Stimulated activated CD8-positive, alpha-beta memory T cell treated with anti-CD3 and anti-CD28 coated beads, Interleukin-4, amount 100 ng/mL, for 48 hours (primary cell): Measurements from ENCODE around the gene IL23A.
"Not testable (repeated sequence)": the region's sequence is repeated elsewhere in the genome, so short reads cannot be mapped to it uniquely, and the experiment has no call there.

Experiments used
- DNase-seq: peaks from one replicate; pipeline ENCODE4 v3.0.0-alpha.2; 2020

Gene IL23A

DNA sequence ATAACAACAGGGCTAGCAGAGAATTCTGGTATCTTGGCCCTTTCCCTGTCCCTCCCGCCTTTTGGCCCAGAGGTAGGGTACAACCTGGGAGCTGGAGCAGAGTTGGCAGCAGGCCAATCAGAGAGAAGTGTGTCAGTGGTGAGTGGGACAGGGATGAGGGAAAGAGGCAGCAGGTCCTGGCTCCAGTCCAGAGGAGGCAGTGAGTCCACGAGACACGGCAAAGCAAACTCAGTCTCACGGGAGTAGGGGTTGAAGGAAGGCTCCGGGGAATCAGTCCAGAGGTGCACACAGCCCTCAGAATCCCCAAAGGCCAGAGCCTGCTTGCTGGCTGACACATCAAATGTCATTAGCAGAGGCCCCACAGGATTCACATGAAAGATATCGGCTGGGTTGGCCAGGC lies 12.2 kb upstream of the IL23A start:
- DNase-seq, result no peak

DNA sequence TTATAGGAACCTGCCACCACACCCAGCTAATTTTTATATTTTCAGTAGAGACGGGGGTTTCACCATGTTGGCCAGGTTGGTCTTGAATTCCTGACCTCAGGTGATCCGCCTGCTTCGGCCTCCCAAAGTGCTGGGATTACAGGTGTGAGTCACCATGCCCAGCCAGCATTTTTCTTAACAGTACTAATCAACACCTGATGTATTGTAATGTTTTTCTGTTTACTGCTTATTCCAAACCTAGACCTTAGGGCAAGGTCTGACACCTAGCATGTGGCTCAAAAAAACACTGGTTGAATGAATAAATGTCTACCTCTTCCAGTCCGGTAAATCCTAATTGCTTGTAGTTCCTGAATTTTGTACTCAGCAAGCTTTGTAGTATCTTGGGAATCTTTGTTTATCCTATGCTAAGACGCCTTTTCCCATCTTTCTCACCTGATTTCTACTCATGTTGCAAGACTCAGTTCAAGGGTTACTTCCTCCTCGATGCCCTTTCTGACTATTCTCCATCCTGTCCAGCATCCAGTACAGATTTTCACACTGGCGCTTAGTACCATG lies 7.7 kb upstream of the IL23A start:
- DNase-seq, result no peak

DNA sequence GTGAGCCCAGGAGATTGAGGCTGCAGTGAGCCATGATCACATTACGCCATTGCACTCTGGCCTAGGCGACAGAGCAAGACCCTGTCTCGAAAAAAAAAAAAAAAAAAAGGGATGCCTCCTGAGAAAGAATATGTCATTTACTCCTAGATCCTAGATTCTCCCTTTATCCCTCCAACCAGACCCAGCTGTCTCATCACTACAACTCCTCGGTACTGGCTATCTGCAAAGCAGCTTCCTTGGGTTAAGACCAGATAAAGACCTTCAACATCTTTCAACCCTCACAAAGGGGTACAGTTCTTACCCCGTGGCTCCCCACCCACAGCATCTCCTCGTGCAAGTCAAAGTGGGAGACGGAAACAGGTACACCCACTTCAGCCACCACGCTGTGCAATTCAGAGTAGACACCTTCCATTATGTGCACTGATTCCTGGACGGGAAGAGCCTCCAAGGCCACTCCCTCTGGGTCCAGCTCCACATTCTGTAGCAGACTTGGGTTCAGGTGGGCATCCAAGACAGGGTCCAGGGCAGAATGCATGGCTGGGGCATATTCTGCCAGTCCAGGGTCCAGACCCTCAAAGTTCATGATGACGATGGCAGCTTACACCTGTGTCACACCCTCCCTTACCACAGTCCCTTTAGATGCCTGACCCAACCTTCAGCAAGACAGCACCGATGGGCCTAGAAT lies 6.0 kb upstream of the IL23A start:
- no peak for DNase-seq

DNA sequence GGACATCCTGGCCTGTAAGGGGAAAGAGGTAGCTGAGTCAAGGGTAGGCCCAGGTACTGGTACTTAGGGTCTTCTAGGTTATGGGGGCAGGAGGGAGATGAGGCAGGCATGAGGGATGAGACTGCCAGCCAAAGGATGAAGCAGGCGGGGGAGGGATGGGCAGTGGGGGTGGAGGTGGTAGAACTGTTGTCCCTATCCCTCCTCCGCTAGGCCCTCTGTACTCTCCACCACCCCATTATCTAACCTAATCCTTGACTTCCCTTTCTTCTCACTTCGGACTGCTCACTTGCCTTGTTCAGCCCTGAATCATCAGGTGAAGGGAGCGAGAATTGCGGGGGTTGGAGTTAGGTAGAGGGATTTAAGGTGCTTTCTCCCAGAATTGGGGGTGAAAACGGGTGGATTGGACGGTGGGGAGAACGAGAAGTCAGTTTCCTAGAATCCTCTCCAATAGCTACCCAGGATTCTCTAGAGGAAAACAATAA lies 5.4 kb upstream of the IL23A start:
- DNase-seq, result no peak

DNA sequence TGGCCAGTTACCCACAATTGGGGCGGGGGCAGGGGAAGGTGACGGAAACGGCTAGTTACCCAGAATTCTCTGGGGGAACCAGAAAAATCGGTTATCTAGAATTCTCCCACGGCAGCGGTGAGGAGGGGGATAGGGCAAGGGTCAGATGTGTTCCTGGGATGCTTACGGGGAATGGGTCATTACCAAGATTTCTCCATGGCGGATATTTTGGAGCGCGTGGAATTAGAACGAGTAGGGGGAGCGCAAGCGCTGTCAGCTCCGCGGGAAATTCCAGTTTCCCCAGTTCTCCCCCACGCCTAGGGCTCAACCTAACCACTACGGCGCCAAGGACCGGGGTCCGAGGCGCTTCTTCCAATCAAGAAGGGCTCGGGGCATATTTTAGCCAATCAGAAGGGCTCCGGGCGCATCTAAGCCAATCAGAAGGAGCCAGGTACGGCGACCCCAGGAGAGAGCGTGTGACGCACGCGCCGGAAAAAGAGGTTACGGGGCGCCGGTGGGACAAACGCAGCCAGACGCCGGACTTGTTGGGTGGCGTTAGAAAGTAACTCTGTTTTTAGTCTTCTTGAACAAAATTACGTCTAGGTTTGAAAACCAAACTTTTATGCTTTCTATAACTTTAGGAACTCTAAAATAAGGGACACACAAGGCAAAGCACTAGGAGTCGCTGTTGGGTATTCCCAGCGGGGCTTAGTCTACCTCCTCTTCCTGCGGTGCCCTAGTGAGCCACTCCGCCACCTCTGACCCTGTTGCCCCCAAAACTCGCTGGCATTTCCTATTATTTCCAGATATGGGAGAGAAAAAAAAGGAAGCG lies 4.8 kb upstream of the IL23A start, which contains the start of gene PAN2:
TSS of gene PAN2 (minus strand) at position 322 of the 811 bp plus-strand sequence. CDS start 906 bp downstream, outside the sequence.
- DNase-seq, result peak; percentile 93

DNA sequence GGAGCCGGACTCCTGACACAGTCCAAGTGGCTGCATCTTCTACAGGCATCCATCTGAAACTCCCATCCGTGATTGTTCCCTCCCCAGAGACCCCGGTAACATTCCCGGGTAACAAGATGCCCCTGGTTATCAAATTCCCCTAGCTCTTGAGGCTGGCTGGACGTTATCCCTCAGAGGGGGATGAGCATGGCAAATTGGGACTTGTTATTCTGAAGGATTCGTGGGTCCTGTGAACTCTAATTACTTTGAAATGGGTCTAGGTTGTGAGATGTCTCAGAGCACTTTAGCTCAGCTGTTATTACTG lies 4.2 kb upstream of the IL23A start:
- no peak for DNase-seq

DNA sequence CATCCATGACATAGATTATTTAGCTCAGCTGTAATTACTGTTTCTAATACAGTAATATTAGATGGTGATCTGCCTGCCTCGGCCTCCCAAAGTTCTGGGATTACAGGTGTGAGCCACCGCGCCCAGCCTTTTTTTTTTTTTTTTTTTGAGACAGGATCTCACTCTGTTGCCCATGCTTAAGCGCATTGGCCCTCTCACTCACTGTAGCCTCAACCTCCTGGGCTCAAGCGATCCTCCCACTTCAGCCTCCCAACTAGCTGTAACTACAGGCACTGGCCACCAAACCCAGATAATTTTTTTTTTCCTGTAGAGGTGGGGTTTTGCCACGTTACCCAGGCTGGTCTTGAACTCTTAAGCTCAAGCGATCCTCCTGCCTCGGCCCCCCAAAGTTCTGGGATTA lies 3.2 kb upstream of the IL23A start:
- DNase-seq, result not testable (repeated sequence)

DNA sequence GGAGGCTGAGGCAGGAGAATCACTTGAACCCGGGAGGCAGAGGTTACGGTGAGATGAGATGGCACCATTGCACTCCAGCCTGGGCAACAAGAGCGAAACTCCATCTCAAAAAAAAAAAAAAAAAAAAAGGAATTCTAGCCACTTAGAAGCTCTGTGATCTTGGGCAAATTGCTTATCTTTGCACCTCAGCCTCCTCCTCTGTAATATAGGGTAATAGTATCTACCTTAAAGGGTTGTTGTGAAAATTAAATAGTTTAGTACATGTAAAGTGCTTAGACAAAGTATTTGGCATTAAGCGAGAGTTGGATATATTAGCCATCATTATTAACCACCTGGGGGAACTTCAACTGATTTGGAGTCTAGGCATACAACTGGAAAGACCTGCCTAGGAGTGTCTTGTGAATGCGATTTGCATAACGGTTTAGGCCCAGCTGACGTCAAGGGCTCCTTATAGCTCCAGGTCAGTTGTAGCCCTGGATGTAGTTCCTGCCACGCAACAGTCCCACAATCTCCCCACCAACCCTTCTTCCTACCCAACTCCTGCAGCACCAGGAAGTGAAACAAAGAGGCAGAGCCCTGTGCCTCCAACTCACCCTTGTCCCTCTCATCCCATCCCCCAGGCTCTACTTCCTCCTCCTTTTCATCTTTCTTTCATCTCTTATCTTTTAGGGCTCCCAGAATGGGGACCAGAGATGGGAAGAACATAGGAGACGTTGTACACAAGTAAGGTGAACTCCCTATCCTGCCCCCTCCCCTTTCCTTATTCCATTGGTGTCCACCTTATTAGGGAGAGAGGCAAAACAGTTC lies 2.1 kb upstream of the IL23A start:
- DNase-seq, result no peak

DNA sequence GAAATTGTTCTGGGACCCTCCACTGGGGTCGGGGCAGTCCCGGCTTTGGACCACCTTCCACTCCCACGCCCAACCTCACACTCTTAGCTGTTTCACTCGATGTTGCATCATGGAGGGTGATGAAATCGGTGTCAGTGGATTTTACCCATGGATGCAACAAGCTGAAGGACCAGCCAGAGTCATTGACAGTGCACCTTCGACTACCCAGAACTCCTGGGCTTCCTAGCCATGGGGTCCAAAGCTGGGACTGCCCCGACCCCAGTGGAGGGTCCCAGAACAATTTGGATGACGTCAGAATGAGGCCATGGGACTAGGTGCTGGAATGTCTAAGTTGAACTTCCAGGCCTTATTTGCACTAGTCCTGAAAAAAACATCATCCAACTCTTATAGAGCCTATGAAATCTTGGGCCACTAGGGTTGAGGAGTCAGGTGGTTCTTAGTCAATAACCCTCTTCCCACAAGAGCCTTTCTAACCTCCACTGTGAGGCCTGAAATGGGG lies 882 bp upstream of the IL23A start:
- DNase-seq, result peak; percentile 41

DNA sequence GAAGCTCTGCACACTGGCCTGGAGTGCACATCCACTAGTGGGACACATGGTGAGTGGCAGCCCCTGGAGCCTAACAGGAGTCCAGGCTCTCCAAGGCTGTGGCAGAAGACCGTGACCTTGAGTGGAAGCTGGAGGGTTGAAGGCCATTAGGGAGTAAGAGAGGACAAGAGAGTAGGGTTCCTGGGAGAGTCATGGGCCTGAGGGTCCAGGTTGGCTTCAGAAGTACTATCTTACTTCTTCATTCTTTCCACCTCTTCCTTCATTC lies 406 bp downstream of the IL23A start:
- DNase-seq, result peak; percentile 41

DNA sequence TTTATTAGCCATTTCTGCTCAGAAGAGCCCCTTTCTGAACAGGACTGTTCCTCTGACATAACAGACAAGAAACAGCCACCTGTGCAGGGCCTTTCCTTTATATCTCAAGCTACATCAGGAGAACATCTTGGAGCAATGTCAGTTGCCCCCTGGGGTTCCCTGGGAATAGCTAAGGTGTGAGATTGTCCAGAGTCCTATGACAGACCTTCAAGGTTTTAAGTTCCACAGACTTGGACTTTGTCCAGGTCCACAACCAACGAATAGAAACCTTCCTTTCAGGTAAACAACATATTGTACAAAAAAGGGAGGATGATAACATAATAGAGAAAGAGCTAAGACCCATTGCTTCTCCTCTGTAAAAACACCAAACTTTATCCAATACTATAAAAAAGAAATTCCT lies 2.9 kb downstream of the IL23A start:
- no peak for DNase-seq

DNA sequence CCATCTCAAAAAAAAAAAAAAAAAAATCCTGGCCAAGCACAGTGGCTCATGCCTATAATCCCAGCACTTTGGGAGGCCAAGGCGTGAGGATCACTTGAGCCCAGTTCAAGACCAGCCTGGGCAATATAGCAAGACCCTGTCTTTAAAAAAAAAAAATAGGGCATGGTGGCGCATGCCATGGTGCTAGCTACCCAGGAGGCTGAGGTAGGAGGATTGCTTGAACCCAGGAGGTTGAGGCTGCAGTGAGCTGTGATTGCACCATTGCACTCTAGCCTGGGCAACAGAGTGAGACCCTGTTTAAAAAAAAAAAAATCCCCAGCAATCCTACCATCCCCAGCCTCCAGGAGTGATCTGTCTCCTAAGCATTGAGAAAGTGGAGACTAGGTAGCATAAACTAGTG lies 3.6 kb downstream of the IL23A start:
- not testable (repeated sequence) for DNase-seq

DNA sequence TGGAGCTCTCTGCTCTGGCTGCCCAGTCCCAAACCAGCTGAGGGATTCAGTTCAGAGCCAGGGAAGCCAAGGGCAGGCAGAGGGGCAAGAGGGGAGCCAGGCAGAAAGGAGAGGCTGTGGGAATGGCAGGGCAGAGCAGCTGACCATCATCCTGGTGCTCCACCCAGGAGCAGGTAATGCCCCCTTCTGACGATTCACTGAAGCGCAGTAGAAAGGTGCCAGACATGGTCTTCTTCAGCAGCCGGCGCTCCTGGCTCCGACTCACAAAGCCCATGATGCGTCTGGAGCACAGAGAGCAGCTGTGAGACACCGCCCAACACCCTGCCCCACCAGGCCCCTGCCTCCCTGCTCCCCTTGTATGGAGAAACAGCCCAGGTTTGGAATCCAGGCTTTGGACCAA lies 8.0 kb downstream of the IL23A start:
- peak; percentile 49 for DNase-seq

DNA sequence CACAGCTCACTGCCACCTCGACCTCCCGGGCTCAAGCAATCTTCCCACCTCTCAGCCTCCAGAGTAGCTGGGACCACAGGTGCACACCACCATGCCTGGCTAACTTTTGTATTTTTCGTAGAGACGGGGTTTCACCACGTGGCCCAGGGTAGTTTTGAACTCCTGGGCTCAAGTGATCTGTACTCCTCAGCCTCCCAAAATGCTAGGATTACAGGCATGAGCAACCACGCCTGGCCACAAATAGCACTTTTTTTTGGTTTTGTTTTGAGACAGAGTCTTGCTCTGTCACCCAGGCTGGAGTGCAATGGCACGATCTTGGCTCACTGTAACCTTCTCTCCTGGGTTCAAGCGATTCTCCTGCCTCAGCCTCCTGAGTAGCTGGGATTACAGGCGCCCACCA lies 8.6 kb downstream of the IL23A start:
- not testable (repeated sequence) for DNase-seq

DNA sequence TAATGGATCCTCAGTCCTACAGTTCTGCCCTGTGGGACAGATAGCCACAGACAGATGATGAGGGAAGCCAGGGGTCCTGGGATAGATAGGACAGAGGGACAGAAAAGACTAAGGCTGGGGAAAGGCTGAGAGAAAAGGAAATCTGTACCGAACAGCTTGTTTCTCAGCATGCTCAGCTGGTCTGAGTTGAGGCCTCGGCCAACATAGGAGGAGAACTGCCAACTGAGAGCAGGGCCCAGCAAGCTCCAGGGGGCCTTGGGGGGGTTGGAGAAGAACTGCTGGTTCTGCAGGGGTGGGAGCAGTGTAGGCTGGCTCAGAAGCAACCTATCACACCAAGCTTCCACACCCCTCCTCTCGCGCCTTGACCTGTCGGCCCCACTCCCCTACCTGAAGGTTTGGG lies 10.1 kb downstream of the IL23A start:
- no peak for DNase-seq

DNA sequence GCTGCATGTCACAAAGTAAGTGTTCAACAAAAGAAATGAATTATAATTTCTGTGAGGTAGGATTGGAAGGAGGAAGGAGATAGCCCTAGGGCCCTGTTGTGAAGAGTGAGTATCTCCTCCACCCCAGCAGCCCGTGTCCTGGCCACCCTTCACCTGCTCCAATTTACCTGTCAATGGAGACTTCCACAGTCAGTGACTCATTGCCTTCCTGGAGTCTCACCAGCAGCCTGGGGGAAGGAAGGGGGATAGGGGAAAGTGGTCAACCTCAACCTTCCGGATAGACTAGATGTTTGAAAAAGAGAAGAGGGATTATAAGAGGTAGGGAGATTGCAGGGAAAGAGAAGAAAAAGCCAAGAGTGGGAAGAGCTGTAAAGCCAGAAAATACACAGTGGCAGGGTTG lies 12.0 kb downstream of the IL23A start:
- DNase-seq, result no peak

DNA sequence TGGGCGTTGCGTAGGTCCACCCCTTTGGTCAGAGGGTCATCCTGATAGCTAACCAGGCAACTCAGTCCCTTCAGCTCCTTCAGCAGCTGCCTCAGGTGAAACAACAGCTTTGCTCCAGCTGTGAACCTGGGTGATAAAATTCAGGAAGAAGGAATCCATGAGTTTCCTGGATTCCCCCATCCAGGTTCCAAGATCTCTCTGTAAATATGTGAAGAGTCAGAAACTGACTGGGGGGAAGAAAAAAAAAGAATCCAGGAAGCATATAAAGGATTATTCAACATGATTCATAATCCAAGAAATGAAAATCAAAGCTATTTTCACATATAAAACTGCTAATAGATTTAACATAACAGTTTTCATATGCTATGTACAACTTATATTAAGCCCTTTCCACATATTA lies 12.6 kb downstream of the IL23A start:
- no peak for DNase-seq

DNA sequence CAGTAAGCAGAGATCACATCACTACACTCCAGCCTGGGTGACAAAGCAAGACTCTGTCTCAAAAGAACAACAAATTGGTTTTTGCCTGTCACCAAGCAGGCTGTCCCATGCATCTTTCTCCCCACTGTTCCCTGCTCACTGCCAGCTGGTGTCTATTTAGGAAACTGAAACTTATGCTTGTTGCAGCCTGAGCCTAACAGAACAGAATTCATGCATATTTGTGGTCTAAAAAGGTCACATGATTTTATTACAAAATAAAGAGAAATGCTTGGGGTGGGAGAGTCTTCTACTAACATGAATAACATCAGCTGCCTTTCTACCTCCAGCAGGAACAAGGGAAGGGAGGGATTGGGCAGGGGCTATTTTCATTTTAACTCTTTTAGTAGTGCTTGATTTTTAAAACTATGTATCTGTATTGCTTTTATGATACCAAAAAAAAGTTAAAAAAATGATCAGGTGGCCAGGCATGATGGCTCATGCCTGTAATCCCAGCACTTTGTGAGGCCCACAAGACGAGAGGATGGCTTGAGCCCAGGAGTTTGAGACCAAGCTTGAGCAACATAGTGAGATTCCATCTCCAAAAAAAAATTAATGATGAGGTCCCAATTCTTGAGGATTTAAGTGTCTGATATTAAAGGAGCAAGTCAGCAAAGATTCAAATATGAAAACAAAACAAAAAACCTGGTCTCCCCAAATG lies 20.3 kb downstream of the IL23A start:
- no peak for DNase-seq

DNA sequence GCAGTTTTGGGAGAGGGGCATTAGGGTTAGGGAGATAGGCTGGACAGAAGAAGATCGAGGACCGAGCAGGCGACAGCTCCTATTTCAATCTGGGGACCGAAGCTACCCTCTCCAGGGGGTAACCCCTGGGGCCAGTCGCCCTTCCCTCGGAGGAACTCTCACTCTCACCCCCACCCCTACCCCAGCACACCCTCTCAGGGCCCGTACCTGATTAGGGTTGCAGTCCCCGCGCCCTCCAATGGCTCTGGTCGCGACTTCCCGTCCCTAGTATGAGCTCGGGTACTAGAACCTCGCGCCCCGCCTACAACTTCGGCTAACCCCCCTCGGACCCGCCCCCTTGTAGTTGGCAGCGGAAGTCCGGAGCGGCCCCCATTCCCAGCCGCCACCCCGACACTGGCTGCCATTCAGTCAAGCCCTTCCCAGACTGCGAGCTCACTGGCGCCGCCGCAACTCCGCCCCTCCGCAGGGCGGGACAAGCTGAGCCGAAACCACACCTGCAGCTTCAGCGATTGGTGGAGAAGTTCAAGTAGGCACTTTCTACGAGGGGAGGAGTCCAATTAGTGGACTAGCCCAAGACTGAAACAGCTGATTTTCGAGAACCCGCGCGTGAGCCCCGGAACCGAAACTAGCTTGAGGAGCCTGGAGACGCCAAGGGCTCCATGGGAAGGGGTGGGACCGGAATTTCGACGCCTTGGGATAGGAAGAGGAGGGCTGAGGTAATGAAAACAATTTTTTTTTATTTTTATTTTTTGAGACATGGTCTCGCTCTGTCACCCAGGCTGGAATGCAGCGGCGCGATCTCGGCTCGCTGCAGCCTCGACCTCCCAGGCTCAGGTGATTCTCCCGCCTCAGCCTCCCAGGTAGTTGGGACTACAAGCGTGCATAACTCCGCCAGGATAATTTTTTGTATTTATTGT lies 21.4 kb downstream of the IL23A start, which contains the start of gene STAT2:
TSS of gene STAT2 (minus strand) at position 257 of the 917 bp plus-strand sequence. CDS start 3,536 bp downstream, outside the sequence.
- peak; percentile 99 for DNase-seq

DNA sequence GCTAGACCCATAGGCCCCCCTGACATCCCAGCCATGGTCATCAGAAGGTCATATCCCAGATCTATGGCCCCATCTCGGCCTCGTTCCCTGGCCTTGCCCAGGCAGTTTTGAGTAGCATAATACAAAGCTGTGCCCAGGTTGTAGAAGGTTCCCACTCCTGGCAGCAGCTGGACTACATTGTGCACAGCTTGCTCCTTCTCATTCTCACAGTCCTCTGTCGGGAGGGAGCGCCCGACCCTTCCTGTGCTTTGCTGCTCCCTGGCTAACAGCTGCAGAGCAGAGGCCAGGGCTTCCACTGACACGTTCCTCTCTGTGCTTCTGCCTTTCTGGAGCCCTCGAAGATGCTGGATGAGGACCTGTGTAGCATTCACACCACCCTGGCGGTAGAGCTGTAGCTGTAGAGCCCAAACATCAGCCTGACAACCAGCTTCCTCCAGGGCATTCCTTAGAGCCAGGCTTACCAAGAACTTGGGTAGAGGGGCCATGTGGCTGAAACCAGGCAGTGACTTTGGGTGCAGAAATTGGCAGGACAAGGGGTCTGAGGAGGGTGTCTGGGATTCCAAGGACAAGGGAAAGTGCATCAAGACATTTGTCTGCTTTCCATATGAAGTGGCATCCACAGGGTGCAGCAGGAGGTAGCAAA lies 22.9 kb downstream of the IL23A start:
- DNase-seq, result no peak
